IPS DF 19.7 (cell line): Measurements from ENCODE around the gene PLET1.
"Not testable (repeated sequence)": the region's sequence is repeated elsewhere in the genome, so short reads cannot be mapped to it uniquely, and the experiment has no call there.

Experiments used
- DNase-seq: peaks from one replicate; pipeline ENCODE4 v3.0.0-alpha.2; 2013; ENCODE audit warnings: low read depth, low spot score

The PLET1 gene

DNA sequence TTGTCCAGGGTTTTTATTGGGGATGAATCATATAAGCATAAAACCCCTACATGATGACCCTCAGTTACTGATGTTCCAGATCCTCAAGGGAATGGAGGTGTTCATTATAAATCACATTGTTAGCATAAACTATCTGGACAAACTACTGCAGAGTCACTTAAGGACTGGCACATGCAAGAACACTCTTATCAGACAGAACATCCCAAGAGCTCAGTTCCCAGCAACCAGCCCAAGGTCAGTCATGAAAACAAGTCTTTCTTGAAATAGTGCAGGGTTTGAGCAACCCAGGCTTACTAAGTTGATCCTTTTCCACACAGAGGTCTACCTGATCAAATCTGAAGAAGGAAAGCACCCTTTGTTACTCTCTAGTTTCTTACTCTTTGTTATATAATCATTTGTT is 48.0 kb downstream of the PLET1 start:
- no peak for DNase-seq

DNA sequence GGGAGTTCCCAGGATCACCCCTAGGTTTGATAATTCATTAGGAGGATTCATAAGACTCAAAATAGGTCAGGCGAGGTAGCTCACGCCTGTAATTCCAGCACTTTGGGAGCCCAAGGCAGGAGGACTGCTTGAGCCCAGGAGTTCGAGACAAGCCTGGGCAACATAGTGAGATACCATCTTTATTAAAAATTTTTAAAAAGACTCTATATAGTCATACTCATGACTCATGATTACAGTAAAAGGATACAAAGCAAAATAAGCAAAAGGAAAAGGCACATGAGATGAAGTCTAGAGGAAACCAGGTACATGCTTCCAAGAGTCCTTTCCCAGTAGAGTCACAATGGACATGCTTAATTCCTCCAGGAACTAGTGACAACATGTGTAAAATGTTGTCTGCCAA is 48.4 kb downstream of the PLET1 start:
- DNase-seq = no peak

DNA sequence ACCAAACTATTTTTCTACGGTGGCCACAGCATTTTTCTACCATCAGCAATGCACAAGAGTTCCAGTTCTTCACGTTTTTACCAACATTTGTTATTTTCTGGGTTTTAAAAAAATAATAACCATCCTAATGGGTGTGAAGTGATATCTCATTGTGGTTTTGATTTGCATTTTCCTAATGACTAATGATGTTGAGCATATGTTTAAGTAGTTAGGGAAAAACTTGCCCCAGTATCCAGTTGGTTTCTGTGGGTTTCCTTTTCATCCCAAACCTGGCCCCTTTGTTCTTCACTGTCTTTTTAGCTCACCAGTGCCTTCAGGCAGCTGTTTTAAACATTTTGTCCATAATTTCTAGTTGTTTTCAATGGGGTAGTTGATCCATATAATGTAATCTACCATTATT is 49.1 kb downstream of the PLET1 start:
- no peak for DNase-seq

DNA sequence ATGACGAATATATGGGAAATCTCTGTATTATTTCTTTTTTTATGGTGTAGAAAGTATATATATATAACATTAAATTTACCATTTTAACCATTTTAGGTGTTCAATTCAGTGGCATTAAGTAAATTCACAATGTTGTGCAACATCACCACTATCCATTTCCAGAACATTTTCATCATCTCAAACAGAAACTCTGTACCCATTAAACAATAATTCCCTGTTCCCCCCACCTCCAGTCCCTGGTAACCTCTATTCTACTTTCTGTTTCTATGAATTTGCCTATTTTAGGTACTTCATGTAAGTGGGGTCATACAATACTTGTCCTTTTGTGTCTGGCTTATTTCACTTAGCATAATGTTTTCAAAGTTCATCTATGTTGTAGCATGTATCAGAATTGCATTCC is 49.8 kb downstream of the PLET1 start:
- DNase-seq = no peak

DNA sequence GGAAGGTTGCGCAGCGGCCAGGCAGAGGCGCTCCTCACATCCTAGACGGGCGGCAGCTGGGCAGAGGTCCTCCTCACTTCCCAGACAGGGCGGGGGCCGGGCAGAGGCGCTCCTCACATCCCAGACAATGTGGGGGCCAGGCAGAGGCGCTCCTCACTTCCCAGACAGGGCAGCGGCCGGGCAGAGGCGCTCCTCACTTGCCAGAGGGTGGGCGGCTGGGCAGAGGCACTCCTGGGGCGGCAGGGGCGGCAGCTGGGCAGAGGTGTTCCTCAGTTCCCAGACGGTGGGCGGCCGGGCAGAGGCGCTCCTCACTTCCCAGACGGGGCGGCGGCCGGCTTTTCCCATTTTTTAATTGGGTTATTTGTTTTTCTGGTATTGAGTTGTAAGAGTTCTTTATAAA is 54.6 kb downstream of the PLET1 start:
- DNase-seq = no peak

DNA sequence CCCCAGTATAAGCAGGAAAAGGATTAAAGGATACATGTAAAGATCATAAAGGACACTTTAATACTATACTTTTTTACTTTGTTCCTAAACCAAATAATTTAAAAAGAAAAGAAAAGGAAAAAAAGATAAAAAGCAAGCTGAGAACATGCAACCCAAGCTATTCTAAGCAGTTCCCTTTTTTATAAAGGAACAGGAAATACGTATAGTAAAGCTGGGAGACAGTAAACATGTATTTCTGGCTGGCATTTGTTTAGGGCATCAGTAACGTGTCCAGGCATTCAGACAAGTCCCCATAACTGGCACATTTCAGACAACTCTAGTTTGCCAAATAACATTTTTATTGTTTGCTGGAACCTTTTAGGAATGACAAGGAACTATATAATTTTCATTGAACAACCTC is 60.4 kb downstream of the PLET1 start:
- DNase-seq = no peak

DNA sequence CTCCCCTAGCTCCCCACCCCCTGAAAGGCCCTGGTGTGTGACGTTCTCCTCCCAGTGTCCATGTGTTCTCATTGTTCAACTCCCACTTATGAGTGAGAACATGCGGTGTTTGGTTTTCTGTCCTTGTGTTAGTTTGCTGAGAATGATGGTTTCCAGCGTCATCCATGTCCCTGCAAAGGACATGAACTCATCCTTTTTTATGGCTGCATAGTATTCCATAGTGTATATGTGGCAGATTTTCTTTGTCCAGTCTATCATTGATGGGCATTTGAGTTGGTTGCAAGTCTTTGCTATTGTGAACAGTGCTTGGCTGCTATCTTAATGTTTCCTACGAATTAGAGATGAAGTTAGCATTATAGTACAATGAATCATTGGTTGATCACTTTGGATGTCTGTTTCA is 61.6 kb downstream of the PLET1 start:
- not testable (repeated sequence) for DNase-seq
